NCI-H510A treated with DMSO at 0.1 percent for 48 hours (cell line): ENCODE results near the gene ITGA11.

ENCODE experiments used
- DNase-seq: peaks from one replicate; lab custom pipeline; 2025; lab: John Stamatoyannopoulos, UW

The ITGA11 gene

GRCh38 chr15:68431792-68432401 is at the start of gene ITGA11:
Gene ITGA11, minus strand, starts transcription at chr15:68432163. Its CDS starts 97 bp downstream, at chr15:68432066.
- DNase-seq, result peak; percentile 14

DNA sequence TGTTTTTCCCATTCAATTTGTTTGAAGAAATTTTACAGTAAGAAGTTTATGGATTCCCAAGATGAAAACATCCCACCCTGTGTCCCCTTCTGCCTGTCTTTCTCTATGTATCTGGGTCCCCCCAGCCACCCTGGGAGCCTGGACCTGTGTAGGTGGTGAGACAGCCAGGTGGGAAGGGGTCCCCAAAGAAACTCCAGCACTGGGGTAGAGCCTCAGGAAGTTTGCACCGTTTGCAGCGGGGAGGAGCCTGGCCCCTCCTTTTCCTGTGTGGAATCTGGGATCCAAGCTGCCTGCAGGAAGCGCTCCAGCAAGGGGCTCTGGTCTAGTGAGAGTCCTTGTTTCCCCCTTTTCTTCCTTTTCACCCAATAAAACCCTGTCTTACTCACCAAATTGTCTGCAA is 49.4 kb upstream of the ITGA11 start:
- DNase-seq, result no peak

DNA sequence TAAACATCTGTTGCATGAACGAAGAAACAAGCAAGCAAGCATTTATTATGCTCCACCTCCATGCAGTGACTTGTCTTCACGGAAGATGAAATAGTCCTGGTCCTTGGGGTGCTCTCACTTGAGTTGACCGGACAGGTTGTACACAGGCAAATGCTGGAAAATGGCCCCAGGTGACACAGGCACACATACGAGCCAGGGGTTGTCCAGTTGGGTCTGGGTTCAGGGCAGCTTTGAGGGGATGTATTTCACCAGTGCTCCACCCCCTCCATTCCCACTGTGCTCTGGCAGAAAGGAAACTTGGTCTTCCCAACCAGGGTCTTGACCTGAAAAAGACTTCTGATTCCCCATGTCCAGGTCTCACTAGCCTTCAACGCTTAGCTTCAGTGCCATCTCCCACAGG is 48.3 kb upstream of the ITGA11 start:
- no peak for DNase-seq

GRCh38 chr15:68479870-68480269 is 47.9 kb upstream of the ITGA11 start:
- no peak for DNase-seq

GRCh38 chr15:68479406-68479805 is 47.4 kb upstream of the ITGA11 start:
- no peak for DNase-seq

DNA sequence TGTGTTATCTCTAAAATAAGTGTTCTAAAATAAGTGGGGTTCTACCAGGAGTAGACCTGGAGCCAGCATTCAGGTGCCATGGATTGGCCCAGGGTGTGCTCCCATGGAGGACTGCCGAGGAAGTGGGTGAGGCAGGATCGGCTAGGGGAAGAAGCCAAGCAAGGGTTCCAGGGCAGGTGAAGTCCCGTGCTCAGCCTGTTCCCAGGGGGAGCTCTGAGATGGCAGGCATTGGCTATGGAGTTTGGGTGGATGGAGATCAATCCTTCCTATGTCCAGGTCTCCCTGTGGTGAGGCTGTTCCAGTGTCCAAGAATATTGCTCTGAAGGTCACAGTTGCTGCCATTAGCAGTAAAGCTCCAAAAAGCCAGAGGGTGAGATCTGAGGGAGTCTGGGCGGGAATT is 46.9 kb upstream of the ITGA11 start:
- DNase-seq, result no peak

DNA sequence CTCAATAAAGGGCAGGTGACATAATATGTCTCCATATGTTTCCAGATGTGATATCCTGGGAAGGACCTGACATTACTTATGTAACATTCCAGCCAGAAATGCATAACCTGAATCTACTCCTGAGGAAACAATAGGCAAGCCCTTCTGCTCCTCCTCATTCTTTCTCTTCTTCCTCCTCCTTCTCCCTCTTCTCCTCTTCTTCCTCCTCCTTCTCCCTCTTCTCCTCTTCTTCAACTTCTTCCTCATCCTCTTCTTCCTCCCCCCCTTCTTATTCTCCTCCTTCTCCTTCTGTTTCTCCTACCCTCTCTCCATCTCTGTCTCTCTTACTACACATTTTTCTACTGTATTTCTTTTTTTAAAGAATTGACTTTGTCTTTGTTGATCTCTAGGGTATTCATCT is 43.5 kb upstream of the ITGA11 start:
- DNase-seq, result no peak

DNA sequence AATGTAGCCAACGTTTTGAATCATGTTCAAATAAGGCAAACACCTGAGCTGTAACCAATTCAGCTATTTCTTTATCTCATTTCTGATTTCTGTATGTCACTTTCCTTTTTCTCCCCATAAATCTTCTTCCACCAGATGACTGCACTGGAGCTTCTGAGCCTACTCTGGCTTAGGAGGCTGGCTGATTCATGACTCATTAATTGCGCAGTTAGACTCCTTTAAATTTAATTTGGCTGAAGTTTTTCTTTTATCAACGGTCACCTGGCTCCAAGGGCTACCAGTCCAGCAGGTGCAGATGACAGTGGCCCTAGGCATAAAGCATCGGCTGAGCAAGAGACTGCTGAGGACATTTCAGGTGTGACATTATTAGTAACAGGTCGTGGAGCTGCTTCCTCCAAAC is 39.6 kb upstream of the ITGA11 start:
- DNase-seq, result no peak

DNA sequence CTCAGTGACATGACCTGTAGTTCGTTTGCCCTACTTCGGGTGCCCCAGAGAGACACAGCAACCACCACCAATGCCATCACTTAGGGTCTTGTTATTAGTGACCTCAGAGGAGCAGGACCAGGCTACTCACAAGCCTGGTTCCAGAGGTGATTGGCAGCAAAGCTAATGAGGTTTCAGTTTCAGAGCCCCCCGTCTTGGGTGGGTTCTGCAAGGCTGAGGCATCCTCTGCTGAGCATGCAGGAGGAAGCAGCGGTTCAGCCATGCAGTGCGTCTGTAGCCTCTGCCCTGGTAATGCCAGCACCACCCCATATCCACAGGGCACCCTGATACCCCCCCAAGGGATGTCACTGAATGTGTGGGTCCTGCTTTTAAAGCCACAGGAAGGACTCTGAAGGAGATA is 39.0 kb upstream of the ITGA11 start:
- DNase-seq, result no peak

GRCh38 chr15:68470049-68470742 is 38.2 kb upstream of the ITGA11 start:
- DNase-seq, result no peak

- no peak for DNase-seq
Measured at GRCh38 chr15:68469162-68470048, 37.4 kb upstream of the ITGA11 start.

DNA sequence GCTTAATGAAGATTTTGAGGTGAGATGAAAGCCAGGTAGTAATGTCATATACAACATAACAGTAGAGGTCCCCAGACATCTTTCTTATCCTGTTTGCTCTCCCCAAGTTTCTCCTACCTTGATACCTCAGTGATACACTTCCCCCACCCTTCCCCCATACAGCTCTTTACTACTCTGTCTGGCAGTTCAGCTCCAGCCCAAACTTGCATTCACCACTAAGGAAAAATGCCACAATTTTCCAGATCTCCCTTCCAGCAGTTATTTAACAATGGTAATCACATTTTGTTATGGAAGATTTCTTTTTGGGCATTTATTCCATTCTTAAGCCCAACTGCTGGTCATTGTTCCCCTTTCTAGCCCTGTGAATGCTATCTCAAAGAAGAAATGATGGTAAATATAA is 34.9 kb upstream of the ITGA11 start:
- DNase-seq, result no peak

GRCh38 chr15:68465861-68466560 is 34.0 kb upstream of the ITGA11 start:
- no peak for DNase-seq

GRCh38 chr15:68464448-68465090 is 32.6 kb upstream of the ITGA11 start:
- no peak for DNase-seq

GRCh38 chr15:68463996-68464395 is 32.0 kb upstream of the ITGA11 start:
- DNase-seq, result no peak

GRCh38 chr15:68463444-68463843 is 31.5 kb upstream of the ITGA11 start:
- no peak for DNase-seq

DNA sequence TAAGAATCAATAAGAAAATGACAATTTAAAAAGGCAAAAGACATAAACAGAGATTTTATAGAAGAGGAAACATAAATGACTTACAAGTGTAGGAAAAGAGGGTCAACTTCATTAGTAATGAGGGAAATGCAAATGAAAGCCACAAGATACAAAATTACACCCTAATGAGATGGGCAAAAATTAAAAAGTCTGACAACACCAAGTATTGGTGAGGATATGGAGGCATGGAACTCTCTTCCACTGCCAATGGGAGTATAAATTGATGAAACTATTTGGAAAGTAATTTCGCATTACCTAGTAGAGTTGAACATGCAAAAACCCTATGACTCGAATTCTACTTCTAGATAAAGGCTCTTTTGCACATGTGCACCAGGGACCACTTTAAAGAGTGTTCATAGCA is 28.2 kb upstream of the ITGA11 start:
- no peak for DNase-seq

DNA sequence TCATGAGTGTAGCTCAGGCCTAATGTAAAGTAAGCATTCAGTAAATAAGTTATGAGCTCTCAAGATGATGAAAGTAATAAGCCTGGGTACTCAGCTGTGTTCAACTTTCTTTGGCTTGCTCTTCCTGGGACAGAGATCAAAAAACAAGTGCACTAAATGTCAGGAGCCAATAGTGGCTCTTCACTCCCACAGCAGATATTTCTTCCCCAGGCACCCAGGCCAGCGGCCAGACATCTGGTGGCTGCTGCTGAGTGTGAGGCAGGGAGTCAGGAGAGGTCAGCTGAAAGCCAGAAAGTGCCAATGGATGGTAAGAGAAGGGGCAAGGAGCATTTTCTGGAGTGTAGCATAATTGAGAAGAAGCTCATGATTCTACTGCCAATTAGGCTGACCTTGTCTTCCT is 18.2 kb upstream of the ITGA11 start:
- no peak for DNase-seq

DNA sequence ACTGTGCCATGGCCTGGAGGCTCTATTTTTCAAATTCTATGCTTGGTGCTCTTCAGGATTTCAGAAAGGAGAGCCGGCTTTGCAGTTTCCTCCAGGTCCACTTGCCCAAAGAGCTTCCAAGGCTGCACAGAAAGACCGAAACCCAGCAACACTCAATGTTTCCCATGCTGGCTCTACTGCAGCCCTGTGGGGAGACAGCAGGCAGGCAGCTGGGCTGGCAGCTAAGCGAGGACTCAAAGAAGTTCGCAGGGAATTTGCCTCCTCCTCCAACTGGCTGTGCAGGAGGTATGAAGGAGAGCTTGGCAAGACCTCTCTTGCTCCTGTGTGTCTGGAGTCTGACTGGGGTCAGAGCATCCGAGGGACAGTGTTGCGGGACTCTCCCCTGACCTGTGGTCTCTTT is 17.4 kb upstream of the ITGA11 start:
- no peak for DNase-seq

DNA sequence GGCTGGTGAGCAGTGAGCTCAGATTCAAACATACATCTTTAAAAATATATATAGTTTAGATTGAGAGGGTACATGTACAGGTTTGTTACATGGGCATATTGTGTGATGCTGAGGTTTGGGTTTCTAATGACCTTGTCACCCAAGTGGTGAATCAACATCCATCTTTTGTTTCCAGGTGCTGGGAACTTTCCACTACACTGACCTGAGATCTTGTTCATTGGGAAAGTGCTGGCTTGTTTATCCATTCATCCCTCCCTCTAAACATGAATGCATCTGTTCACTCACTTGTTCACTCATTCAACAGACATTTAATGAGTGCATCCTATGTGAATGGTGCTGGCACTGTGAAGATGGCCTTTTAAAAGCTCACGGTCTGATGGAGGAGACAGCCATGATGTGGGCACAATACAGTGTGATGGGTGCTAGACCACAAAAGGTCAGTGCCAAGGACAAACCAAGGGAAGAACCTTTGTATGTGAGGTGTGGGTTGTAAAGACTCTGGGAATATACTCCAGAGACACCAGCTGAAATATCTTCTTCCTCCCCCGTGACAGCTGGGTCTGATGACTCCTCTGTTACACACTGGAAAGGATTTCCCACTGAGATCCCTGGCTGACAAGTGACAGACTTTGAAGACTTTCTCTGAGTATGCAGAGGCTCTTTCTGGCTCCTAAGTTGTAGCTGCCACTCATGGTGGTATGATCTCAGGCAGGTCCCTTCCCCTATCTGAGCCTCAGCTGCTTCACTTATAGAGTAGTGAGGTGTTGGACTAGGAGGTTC is 16.2 kb upstream of the ITGA11 start:
- DNase-seq, result no peak

DNA sequence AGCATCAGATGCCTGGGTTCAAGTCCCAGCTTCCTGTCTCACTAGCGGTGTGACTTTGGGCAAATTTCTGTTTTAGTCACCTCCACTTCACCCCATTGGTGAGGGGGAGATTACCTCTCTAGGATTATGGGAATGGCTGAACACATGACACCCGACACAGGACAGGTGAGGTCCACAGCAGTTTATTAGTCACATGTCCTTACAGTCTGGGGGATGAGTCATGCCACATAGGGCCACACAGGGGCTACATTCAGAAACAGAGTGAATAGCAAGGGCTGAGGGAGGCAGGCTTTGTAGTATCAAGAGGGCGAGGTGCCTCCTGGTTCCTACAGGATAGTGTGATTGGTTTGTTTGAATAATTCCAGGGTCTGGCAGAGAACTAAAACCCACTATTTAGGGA is 15.2 kb upstream of the ITGA11 start:
- DNase-seq, result no peak
